Measurements from ENCODE around the gene PLPP3.

PLPP3 gene

GRCh38 chr1:56456435-56457101 lies 122.8 kb downstream of the PLPP3 start:
- DNase-seq = no peak

- DNase-seq = no peak
Measured at GRCh38 chr1:56453417-56454078, 125.8 kb downstream of the PLPP3 start.

GRCh38 chr1:56453016-56453415 lies 126.3 kb downstream of the PLPP3 start:
- no peak for DNase-seq

- no peak for DNase-seq
Measured at GRCh38 chr1:56452027-56453011, 127.0 kb downstream of the PLPP3 start.

- DNase-seq = no peak
Measured at GRCh38 chr1:56451491-56451890, 127.9 kb downstream of the PLPP3 start.

GRCh38 chr1:56450004-56450666 lies 129.2 kb downstream of the PLPP3 start:
- DNase-seq = no peak

- DNase-seq = no peak
Measured at GRCh38 chr1:56448529-56449300, 130.6 kb downstream of the PLPP3 start.

- no peak for DNase-seq
Measured at GRCh38 chr1:56447823-56448222, 131.5 kb downstream of the PLPP3 start.

- peak in 1 of 3 experiments; percentile 6 for DNase-seq
Measured at GRCh38 chr1:56446531-56447098, 132.7 kb downstream of the PLPP3 start.

GRCh38 chr1:56444960-56445646 lies 134.3 kb downstream of the PLPP3 start:
- no peak for DNase-seq
